ENCODE results near the gene CAPN13.

CAPN13 gene

GRCh38 chr2:30721668-30722647 is 85.3 kb downstream of the CAPN13 start:
- DNase-seq: no peak

GRCh38 chr2:30721241-30721640 is 86.0 kb downstream of the CAPN13 start:
- no peak for DNase-seq

- no peak for DNase-seq
Measured at GRCh38 chr2:30717081-30717650, 90.1 kb downstream of the CAPN13 start.

DNA sequence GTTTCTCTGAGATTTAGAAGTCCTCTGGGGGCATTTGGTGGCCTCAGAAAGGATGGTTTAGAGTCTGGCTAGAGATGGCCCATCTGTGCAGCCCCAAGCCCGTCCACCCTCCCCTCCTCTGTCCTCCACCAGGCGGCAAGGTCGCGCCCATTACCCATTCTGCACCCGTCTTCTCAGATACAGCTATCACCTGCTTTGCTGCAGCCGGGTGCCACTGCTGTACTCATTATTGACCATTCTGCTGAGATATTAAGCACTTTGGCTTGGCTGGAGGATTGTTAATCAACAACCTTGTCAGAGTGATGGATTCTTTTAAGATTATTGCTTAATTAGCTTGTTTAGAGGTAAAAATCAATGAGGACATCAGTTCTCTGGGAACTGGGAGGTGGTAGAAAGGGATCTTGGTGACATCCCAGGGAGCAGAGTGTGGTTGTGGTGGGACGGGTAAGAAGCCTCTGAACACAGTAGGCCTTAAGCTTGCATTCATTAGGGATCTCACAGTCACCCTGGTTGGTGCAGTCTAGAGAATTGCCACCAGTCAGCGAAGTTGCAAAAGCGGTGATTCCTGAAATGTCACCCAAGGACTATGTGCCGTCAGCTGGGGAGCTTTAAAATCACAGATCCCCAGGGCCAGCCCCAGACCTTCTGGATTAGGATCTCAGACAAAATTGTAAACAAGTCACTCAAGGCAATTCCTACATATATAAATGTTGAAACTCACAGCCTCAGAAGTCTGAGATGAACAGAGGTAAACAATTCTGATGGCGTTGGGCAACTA is 90.9 kb downstream of the CAPN13 start:
- DNase-seq: no peak

DNA sequence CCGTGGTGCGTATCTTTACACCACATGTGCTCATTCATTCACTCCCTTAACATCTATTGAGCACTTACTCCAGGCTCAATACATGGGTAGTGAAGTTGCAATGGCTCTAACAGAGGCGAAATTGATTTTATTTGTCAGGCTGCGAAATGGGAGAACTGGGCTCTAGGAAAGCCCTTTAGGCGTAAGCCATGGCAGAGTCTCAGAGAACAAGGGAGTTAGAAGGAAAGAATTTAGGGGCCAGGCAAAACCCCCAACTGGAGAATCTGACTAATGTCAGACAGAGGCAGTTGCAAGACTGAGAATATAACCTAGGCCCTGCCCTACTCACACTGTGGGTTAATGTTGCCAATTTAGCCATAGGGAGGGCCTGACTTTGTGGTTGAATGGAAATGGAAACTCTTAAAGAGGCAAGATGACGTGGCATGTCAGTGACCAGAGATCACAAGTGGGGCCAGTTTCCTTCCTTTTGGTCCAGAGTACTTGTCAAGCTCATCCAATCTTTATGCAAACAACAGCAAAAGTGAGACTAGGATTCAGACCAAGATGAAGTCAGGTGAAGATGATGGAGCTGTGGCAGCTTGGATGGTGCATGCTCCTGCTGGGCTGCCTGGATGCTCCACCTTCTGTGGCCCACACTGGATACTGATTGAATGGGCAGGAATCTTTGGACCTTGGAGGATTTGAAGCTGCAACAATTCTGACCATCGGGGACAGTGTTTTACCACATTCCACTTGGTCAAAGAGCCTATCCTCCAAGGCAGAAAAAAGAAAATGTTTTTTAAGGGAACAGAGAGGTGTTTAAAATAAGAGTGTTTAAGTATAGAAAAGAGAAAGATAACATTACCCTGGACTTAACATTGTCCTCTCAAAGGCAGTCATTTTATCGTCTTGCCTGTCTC is 92.2 kb downstream of the CAPN13 start:
- no peak for DNase-seq

DNA sequence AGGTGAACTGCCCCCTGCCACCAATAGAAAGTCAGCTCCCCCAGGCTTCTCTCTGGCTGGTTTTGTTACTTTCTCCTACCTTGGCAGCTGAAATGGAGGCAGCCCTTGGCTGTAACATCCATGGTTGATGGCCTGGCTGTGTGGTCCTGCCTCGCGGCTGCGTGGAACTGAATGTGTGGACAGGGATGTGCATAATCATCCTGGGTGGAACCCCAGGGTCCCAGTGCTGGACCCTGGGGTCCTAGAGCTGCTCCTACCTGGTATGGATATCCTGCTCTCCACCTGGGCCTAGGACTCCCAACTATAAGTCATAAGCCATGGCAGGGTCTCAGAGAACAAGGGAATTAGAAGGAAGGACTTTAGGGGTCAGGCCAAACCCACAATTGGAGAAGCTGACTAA is 93.5 kb downstream of the CAPN13 start:
- no peak for DNase-seq

GRCh38 chr2:30711646-30712085 is 95.6 kb downstream of the CAPN13 start:
- DNase-seq: peak; percentile 69

DNA sequence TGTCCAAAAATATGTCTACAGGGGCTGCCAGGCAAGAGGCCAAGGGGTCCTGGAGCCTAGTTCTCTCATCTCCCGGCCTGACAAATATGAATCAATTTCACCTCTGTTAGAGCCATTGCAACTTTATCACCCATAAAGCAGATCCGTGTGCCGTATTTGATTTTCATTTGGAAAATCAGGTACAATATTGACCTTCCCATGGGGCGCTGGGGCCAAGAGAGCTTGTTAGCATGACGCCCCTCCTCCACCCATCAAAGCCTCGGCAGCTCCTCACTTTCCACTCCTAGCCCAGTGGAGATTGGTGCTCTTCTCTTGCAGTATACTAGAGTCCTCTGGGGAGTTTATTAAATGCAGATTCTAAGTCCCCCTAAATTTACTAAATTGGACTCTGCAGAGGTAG is 96.8 kb downstream of the CAPN13 start:
- DNase-seq: no peak

- no peak for DNase-seq
Measured at GRCh38 chr2:30710016-30710415, 97.2 kb downstream of the CAPN13 start.

- DNase-seq: no peak
Measured at GRCh38 chr2:30709516-30709915, 97.7 kb downstream of the CAPN13 start.

DNA sequence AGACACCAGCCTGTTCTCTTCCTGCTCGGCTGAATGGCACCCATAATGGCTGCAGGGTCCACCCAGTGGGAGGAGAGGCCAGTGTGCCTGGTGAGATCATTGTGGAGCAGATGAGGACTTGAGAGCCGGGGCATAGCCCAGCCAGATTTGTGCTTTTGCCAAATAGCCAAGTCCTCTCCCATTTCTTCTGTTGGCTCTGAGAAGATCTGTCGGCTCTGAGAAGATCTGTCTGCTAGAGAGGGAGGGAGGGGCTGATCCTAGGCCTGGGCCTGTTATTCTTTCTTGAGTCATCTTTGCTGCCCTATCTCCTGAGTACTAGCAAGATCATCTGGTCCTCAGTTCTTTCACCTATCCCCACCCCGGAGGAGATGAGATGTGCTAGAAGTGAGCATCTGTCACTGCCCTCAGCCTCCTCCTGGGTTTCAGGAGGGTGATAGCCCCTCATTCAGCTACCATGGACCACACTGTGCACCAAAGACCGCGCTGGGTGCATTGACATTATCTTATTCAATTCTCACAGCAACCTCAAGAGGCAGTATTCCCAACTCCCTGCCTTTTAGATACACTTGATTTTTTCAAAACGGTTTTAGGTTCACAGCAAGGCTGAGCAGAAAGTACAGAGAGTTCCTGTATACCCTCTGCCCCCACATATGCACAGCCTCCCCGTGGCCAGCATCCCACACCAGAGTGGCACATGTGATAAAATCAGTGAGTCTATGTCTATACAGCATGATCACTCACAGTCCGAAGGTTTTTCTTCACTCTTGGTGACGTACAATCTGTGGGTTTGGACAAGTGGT is 98.6 kb downstream of the CAPN13 start:
- no peak for DNase-seq

- no peak for DNase-seq
Measured at GRCh38 chr2:30707304-30707903, 99.8 kb downstream of the CAPN13 start.

DNA sequence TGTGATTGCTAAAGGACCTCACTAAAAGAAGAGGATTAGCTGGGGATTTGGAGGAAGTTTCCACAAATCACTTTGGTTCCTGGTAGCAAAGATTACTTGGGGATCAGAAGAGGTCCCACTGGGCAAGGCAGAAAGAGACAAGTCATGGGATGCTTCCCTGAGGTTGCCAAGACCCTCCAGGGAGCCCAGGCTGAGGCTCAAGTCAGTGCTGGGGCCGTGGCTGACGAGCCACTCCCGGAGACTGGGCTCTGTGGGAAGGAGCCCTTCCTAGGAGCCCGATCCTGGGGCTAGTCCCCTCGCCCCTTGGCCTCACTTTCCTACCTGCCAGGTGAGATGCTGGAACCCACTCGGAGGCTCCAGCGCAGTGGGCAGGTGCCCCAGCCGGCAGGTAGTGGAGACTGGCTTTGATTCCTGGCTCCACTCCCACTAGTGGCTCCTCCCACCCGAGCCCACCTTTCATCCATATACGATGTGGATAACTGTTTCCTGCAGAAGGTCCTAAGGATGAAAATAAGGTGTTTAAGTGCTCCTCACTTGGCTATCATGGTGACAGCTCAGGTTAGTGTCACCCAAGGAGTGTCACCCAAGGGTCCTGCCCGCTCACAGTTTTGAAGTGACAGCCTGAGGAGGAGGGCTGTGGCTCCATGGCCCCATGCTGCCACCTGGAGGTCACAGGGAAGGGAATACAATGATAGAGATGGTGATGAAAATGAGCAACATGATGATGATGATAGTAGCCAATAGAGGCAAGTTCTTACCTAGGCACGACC is 100.5 kb downstream of the CAPN13 start:
- DNase-seq: peak; percentile 60

- DNase-seq: no peak
Measured at GRCh38 chr2:30705711-30706533, 101.3 kb downstream of the CAPN13 start.

GRCh38 chr2:30705056-30705455 is 102.2 kb downstream of the CAPN13 start:
- DNase-seq: no peak

- no peak for DNase-seq
Measured at GRCh38 chr2:30704309-30705020, 102.8 kb downstream of the CAPN13 start.

GRCh38 chr2:30702694-30703093 is 104.6 kb downstream of the CAPN13 start:
- no peak for DNase-seq

GRCh38 chr2:30701782-30702181 is 105.5 kb downstream of the CAPN13 start:
- no peak for DNase-seq
